Stimulated activated CD4-positive, alpha-beta T cell treated with anti-CD3 and anti-CD28 coated beads, TNF-alpha, amount 100 ng/mL, for 48 hours (primary cell): ENCODE data around the gene ASTN2.

Experiments used
- DNase-seq, 3 donors: peaks; one replicate each; pipeline ENCODE4 v3.0.0-alpha.2; 2020; ENCODE audit warnings: low read depth in 3 of 3

The ASTN2 gene

DNA sequence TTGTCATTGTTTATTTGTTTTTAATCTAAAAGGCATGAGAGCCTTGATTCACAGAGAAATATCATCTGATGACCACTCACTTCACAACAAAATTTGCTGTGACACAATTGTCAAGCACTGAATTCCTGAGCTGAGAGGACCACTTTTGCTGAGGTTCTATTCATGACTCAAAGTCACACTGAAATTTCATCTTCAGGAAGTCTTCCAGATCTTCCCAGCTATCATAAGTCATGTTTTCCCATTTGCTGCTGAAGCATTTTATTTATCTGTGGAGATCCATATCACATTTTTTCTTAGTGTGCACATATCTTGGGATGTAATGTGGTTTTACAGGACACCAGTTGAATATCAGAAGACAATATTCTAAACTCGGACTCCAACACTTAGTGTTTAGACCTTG is 982.8 kb downstream of the ASTN2 start:
- no peak for DNase-seq

DNA sequence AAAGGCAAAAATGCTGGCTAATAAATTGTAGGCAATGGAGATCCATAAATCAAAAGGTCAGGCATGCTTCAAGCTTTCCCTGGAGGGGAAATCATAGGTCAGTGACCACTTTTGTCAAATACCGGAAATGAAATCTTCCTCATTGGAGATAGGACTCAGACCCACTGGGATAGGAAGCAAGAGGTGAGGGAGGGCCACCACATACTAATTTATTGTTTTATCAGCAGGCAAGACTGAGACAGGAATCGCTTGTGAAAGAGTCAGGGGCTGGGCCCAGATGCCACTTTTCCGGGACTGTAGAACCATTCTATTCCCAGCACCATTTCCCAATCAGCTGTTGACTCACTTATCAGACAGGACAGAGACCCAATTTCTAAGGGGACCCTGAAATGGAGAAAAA is 984.0 kb downstream of the ASTN2 start:
- no peak for DNase-seq

DNA sequence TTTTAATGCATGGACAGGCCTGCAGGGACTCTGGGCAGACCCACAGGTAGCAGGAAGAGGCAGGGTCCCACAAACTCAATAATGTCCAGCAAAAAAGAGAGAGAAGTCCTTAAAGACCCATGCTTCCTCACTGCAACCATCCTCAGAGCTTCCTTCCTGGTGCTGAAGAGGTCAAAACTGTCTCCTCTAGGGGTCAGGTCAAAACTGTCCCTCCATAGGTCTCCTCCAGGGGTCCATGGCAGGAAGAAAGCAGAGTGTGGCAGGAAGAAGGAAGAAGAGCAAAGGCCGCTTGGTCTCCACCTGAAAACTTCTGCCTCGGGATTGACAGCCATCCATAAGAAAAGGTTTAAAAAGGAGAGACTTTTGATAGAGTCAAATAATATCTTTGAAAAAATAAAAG is 989.6 kb downstream of the ASTN2 start:
- DNase-seq = no peak

DNA sequence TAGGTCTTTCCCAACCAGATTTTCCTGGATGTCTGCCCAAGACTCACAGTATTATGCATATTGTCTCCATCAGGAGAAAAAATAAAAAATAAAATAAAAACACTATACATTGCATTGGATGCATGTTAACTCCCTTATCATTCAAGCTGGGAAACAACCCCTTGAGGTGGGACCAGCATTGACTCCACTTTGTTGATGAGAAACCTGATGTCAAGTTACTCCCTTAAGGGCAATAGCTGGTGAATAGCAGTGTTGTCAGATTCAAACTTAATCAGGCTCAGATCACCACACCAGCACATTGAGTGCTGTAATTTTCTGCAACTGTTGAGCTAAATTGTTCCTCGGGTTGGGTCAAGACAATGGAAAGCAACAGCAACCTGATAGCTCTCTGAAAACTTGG is 991.7 kb downstream of the ASTN2 start:
- DNase-seq = no peak

DNA sequence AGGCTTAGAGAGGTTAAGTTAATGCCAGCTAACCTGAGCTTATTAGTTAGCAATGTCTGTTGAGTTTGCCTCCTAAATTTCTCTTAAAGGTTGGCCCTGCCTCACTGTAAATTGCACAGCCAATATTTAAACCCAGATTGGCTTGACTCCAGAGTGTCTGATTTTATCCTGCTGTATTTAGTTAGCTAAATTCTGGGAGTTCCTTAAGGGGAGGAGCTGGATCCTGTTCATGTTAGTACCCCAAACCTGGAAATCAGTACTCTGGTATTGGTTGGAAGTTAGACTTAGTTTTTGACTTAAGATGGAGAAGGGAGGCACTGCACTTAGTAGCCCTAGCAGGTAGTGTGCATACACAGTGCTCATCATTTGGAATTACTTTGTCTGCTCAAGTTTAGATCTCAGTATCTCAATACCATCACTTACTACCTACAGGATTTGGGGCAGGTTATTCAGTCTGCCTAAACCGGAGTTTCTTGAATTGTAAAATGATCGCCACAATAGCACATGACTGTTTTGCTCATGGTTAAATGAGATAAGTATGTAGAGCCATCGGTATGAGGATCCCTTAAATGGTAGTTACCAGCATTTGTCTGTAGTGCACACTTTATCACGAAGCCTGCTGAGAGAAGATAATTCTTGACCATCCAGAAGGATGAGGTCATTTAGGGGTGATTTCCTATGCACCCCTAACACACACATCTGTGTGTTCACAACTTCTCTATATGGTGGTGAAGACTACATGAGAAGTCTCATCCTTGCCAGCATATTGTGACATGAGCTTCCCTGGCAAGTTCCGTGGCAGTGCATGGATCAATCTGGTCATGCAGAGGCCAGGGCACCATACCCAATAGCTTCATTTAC is 992.5 kb downstream of the ASTN2 start:
- no peak for DNase-seq

DNA sequence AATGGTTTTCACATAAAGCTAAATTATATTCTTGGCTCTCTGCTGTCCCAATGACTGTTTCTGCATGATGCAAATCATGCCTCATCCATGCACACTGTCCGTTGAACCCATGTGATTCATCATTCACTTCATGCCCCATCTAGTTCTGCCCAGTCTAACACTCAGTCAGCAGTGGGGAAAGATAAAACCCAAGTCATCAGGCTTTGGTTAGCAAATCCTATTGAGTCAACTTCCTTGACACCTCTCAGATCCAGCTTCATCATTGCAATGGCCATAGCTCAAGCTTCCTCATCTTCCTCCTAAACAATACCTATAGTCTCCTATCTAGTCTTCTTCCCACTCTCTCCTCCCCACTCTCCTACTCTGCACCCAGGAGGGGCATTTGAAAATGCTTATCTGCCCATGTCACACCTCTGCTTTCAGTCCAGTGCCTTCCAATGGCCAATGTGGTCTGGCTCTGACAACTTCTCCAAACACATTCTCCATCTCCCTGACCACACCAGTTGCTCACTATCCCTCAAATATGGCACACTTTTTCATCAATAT is 993.8 kb downstream of the ASTN2 start:
- no peak for DNase-seq

DNA sequence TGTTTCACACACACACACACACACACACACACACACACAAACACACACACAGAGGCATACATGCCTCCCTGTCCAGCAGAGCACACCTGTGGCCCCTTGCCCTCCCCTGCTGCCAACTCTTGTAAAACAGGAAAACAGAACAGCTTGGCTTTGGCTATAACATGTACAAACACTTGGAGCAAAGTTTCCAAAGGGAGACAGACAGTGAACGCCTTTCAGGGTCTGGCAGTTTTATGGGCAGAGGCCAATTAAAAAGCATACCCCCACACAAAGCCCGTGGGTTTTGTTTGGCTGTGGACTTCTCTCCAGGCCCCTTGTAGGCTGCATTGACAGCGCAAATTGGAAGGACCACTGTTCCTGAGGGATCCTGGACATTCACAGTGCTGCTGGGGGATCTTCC is 995.7 kb downstream of the ASTN2 start:
- DNase-seq = no peak

DNA sequence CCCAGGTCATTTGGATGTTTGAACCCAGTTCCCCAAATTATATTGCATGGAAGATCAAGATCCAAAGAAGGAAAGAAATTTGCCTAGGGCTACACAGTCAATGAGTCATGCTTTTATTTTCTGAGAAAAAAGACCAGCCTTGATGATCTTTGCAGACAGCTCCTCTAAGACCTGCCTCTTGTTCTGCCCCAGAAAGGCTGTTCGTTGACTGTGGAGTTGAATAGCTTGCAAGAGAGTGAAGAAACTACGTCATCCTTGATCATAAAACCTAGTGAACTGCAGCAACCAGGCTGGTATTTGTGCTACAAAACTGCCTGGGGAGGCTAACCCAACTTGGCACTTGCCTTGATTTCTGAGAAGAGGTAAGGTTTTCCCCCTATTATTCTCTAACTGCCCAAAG is 997.4 kb downstream of the ASTN2 start:
- no peak for DNase-seq

DNA sequence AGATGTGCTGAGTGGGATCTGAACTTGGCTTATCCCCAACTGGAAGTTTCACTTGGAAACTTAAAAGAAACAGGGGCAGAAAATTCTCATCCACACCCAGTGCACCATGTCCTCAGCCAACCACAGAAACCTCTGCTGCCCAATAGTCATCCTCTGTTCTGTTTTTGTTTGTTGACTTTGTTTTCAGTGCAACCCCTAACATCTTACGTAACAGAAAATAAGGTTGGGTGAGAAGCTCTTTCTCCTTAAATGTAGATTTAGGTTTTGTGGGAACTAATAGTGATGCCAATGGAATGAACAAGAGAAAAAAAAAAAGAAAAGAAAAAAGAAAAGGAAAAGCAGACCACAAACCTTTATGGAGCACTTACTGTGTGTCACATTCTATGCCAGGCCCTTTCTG is 998.4 kb downstream of the ASTN2 start:
- DNase-seq = no peak

DNA sequence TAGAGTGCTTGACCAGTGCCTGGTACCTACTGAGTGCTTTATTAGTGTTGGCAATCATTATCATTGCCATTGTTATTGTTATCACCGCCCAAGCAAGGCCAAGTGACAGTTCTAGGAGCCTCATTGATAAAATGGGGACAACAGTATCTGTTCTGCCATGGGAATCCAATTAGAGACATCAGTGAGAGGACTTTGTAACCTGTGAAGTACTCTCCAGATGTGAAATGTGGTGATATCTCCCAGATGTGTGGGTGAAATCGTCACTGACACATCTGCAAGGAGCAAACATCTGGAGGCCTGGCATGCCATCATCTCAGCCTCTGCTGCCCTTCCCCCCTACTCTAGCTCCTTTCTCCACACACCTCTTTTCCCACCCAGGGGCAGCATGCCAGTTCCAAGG is 1000.5 kb downstream of the ASTN2 start:
- no peak for DNase-seq

DNA sequence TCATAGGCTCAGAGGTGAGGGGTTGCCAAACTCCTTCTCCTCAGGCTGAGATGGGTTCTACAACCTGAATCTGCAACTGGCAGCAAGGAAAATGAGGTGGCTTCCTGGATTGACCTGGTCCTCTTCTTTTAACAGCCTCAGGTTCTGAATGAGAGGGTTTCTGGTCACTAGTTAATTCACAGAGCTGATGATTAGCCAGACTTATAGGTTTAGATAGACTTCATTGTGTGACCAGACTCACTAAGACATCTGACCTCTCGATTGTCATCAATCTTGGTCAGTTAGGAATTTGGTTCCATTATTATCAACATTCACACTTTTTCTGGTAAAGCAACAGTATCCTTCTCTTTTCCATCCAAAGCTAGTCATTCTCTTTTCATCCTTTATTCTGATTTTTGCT is 1003.4 kb downstream of the ASTN2 start:
- no peak for DNase-seq

DNA sequence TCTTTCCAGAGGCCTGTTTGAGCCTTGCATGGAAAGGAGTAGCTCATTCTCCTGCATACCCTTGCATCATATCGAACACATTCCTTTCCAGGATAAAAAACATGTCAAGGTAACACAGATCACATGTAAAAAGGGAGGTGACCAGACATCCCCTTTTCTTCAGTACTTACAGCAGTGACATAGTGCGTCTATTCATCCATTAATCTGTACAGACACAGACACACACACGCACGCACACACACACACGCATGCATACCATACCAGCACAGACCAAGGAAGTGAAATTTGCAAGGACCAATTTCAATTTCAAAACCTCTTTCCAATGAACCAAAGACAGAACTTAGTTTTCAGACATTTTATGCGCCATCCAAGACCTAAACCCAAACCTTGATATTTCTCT is 1005.2 kb downstream of the ASTN2 start:
- DNase-seq = no peak

DNA sequence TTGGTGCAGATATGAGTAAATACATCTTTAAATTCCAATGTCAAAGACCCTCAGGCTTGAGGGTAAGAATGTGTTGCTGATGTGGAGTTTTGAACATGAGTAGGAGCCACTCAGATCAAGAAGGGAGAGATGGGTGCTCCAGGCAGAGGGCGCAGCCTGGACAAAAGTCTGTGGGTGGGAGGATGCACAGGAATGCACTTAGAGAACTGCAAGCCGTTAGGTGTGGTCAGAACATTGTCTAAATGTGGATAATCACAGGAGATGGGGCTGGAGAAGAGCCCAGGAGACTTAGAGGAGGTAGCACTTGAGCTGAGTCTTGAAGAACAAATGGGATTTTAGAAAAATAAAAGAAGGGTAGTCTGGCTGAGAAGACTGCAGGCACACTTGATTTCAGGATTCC is 1005.7 kb downstream of the ASTN2 start:
- DNase-seq = no peak

DNA sequence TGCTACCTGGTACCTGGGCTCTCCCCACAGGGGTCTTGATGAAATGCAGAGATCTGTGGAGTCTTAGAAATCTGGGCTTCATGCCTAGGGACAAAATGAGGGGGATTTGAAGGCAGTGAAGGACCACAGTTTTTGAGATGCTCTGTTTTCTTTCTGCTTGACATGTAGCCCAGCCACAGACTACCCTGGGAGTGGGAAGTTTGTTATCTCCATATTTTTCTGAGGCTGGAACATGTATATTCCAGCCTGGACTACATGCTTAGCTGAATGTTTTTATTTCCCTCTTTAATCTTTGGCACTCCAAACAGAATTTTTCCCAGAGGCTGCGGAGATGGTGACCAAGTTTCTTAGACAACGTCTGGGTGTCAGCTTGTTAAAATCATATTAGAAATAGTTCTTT is 1008.4 kb downstream of the ASTN2 start:
- no peak for DNase-seq

DNA sequence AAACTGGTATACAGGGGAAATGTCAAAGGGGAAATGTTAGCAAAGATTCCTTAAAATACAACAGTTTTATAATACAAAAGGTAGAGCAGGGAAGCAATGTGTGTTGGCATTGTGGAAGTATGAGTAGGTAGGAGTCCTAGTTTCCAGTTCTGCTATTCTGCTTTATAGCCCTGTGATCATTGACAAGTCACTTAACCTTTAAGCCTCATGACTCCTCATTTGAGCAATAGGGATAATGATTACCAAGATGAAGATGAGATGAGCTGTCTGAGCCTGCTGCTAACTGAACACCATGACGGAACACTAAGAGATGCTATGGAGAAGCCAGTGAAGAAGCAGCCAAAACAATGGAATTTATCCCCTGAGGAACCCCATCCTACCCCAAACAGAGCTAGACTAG is 1009.5 kb downstream of the ASTN2 start:
- DNase-seq = no peak

DNA sequence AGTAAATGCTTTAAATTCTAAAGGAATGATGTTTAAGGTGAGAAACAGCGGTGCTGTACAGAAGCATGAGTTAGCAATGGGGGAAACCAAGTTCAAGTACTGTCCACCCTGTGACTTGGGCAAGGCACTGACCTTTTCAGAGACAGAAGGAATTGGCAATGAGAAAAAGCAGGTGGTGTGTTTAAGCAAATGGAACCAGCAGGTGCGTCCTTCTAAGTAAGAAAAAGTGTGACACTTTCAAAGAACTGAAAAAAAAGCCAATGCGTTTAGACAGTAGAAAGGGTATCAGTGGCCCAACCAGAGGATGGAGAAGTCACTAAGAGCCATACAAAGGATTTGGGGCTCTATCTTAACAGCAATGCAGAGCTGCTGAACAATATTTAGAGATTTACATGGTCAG is 1010.6 kb downstream of the ASTN2 start:
- DNase-seq = no peak

DNA sequence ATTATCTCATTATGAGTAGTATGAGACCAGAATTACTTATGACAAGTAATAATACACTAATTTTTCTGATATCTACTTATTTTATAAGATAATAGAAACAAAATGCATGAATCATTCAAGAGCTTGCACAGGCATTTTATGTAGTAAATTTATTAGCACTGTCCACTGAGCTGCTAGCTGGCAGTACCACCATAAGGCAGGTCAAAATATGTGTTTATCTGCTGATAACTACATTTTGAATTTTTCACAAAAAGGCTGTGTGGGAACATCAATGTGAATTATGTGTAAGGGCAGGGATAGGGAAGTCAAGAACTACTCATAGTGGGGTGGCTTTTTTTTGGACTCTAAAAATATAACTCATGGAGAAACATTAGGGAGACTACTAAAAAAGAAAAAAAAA is 1011.7 kb downstream of the ASTN2 start:
- DNase-seq = no peak

DNA sequence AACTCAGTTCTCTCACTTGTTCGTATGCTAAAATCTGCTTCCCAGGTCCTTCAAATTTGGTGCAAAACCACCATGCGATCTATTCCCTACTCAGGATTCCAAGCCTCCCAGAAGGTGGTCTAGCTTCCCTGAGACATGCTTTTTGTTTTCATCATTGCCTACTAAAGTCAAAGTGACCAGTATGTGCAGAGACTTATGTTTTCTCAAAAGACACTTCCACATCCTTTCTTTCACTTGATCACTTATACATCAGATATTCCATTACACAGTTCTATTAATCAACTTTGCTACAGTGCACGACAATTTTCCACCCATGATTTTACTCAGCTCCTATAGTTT is 1019.2 kb downstream of the ASTN2 start:
- DNase-seq = no peak

DNA sequence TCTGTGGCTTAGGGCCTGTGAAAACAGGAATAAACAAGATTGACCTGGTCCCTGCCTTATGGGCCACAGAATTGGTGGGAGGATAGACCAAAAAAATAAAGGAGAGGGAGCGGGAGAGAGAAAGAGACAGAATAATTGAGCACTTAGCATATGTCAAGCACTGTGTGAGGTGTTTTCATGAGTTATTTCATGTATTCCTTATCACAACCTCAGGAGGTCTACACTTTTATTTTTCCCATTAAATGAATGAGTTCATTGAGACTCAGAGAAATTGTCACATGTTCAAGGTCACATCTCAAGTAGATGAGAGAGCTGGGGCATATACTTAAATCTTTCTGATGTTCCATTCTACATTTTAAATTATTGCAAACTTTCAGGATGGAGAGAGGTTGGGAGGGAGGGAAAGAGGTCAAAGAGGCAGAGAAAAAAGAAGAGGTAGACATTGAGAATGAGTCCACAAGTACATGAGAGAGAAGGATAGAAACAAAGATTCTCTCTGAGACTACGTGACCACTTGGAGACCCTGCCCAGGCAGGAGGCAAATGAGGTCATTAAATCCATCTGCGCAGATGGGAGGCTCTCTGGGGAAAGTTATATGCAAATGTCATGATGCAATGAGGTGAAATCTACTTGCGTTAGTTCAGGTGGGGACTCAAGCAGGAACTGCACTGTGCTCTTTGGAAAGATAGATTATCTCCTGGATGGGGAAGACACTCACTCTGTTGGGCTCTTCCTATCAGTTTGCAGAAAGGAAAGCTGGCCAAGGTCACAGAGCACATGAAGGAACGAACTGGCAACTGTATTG is 1019.8 kb downstream of the ASTN2 start:
- DNase-seq = no peak

DNA sequence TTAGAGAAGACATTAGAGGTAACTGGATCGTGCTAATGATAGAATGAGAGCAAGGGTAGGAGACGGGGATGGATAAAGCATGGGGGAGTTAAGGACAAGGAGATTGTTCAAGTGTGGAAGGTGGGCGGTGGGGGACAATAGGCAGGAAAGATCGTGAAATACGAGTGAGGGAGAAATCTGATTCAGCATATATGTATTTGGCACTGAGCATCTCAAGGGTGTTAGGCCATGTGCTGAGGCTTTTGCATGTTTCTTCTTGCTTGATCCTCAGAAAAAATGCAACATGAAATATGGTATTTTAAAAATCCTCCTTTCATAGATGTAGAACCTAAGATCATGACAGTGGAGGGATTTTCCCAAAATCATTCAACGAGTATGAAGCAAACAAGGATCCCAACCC is 1020.8 kb downstream of the ASTN2 start:
- no peak for DNase-seq

DNA sequence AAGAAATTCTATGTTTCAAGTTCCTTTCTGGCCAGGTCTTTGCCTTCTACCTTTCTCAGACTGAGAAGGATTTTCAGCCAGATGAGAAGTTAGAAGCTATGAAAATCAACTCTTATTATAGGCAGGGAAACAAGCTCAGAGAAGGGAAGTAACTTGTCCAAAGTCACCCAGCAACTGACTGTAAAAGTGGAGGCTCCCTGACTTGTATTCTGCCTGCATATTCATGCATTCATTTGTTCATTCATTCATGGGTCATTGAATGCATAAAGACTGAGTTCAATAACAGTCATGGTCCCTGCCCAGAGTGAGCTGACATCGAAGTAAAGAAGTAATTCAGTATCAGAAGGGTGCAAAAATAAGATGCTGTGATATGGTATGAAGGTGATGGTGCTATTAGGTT is 1021.7 kb downstream of the ASTN2 start:
- no peak for DNase-seq

DNA sequence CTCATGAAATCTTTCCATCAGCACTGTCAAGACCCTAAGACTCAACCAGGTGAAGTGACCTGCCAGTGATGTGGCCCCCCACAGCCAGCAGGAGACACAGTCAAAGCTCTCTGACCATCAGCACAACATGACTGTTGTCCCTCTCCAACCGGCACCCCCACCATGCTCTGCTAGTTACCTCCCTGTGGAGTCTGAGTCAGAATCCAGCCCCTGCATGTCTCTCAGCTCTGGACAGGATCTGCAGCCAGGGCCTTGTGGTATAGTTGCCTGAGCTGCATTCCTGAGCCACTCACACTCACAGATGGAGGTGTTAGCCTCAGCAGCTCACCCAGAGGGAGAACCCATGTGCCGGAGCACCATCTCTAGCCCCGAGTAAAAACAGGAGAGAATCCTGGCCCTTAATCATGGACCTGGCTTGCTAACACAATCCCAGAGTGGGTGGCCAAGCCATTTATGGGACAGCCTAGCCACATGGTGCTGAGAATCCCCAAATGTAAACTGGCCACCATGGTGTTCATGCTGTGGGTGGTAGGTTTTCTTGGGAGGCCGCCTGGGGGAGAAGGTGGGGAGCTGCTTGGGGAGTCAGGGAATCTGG is 1023.5 kb downstream of the ASTN2 start:
- no peak for DNase-seq
